Transverse colon (tissue), 4 donors: ENCODE measurements around the gene MYB.

Source experiments
- CTCF ChIP-seq, 5 experiments: fragments of 200-600 bp in 3 of 5; fragments of 450-650 bp in 2 of 5; sonication (generic) in 3 of 5; IDR thresholded peaks; 1 replicate in 2 of 5; 2 replicates in 3 of 5; pipeline ENCODE4 v1.5.1; 2016 to 2017; ENCODE audit warnings: antibody characterized with exemption in 5 of 5, inconsistent platforms in 3 of 5, mild to moderate bottlenecking in 2 of 5, moderate library complexity in 1 of 5
- EP300 ChIP-seq: sonication (generic); formaldehyde crosslinking; IDR thresholded peaks from one replicate; pipeline ENCODE4 v1.6.1; 2017; ENCODE audit warnings: antibody characterized with exemption, low read depth
- POLR2A ChIP-seq: fragments of 450-650 bp; IDR thresholded peaks from one replicate; pipeline ENCODE4 v1.6.1; 2016; ENCODE audit warnings: antibody characterized with exemption, mild to moderate bottlenecking, moderate library complexity
- POLR2AphosphoS5 ChIP-seq, 3 donors: sonication (generic); formaldehyde crosslinking; IDR thresholded peaks; one replicate each; pipeline ENCODE4 v1.6.1; 2016; ENCODE audit warnings: antibody characterized with exemption in 3 of 3

GRCh38 chr6:135228486-135228885 lies 47.4 kb downstream of the MYB start:
- TF ChIP-seq CTCF (IDR thresholded peaks at IDR 0.05) (no peak), POLR2A (no peak), POLR2AphosphoS5 (IDR thresholded peaks at IDR 0.05) (no peak), EP300 (no peak)
